Kasumi-1 (cell line): ENCODE measurements around the gene CCDC28B.

Experiments used
- DNase-seq, 2 experiments: peaks; one replicate each; lab custom pipeline; 2025; lab: John Stamatoyannopoulos, UW

CCDC28B gene

DNA sequence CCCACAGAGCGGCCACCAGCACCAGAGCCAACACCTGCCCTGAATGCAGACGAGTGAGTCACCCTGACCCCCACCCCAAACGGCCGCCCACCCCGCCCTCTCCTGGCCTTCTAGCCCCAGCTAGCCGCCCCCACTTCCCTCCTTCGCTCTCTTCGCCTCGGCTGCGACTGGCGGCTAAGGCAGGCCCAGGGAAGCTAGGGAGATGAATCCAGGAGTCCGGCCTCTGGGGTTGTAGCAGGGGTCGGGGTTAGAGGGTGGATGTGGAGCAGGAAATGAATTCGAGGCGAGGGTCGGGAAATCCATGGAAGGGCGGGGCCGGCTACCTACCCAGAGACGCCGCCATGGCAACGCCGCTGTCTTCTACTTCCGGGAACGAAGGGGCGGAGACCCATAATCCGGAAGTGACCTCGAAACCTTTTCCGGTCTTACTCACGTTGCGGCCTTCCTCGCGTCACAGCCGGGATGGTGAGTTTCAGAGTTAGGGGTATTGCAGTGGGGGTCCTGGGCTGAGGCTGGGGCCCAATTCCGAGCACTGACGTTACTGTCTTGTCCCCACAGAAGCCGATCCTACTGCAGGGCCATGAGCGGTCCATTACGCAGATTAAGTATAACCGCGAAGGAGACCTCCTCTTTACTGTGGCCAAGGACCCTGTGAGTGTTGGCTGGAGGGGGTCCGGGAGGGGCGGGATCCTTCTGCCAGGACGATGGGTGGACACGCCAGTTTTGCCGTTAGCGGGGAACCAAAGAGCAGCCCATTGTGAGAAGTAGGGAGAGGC, 21.8 kb downstream of the CCDC28B start, which contains the start of the genes EIF3I and TMEM234:
Gene EIF3I (plus strand): TSS at position 428 of the 776 bp plus-strand sequence. CDS start 35 bp downstream, at position 463.
Gene TMEM234 (minus strand): TSS at position 374 of the 776 bp plus-strand sequence. CDS start 31 bp downstream, at position 343.
- DNase-seq: peak; percentile 91

DNA sequence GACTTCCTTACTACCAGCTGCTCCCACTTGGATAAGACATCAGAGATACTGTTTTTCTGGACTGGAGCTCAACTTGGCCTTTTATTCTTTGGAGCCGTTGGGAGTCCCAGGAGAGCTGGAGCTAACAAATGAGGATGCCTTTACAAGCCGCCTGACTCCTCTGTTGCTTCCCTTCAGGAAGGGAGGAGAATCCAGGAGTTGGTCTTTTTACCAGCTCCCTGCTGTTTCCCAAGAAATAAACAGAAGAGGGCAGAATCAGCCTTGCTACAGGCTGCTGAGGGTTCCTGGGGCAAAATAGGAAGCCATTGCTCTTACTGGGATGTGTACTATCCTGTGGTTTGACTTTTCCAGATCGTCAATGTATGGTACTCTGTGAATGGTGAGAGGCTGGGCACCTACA, 23.3 kb downstream of the CCDC28B start:
- no peak for DNase-seq

DNA sequence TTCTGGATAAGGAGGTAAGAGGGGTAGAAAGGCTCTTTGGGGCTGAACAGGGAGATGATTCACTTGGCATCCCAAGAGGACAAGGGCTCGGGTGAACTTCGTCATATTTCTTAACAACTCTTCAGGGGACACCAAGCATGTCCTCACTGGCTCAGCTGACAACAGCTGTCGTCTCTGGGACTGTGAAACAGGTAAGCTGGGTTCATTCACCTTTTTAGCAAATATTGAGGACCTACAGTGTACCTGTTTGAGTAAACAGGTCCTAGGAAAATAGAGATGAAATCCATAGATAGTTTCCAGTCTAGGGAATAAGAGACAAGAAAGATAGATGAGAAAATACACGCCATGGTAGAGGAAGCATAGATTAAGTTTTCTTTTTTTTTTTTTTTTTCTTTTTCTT, 23.9 kb downstream of the CCDC28B start:
- no peak for DNase-seq

DNA sequence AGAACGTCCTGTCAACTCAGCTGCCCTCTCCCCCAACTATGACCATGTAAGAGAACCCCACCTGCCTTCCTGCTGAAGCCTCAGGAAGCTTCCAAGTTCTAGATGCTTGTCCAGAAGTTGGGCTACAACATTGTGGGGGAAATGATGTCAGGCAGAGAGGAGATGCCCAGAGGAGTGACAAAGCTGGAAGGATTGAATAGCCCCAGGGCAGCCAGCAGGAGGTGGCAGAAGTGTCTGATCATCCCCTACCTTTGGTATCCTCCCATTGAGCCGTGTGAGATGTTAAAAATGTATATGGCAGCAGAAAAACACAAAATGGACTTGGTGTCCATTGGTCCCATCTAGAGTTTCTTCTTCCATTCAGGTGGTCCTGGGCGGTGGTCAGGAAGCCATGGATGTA, 28.4 kb downstream of the CCDC28B start:
- DNase-seq: no peak

DNA sequence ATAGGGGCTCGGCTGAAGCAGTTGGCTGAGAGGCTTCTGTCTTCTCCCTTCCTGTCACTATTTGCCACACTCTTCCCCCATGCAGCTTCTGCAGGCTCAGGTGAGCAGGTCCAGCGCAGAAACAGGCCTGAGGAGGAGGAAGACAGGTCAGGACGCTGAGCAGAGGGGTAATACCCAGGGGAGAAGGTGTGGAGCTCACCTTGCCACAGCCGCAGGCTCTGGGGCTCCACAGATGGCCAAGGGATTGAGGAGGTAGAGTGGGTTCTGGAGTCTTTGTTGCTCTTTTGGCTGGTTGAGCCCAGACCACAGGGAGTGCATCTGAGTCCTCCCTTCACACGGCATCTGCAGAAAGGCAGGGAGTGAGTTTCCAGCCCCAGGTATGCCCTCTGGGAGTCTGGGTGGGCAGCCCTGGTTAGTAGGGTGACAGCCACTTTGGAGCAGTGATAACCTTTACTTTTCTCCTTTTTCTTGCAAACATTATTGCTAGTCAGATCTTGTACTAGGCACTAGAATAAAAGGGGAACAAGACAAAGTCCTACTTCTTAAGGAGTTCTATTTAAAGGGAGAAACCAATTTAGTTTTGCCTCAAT, 31.5 kb downstream of the CCDC28B start:
- DNase-seq: no peak

DNA sequence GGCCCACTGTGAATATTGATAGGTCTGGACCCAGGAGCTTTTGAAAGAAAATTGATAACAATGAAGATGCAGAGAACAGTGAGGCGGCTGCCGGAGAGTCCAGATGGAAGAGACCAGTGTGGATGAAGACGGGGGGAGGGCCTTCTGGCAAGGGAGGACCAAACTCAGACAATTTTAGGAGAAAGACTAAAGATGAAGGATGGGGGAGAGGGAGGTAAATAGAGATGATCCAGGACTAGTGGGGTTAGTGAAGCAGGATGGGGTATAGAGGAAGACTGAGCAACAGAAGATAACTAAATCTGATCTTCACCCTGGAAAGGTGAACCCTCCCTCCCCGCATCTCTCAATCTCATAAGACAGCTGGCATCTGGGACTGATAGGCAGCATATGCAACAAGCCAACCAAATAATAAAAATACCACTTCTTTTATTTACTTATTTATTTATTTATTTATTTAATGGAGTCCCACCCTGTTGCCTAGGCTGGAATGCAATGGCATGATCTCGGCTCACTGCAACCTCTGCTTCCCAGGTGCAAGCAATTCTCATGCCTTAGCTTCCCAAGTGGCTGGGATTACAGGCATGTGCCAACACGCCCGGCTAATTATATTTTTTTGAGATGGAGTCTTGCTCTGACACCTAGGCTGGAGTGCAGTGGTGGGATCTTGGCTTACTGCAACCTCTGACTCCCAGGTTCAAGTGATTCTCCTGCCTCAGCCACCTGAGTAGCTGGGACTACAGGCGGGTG, 32.3 kb downstream of the CCDC28B start:
- DNase-seq: no peak

DNA sequence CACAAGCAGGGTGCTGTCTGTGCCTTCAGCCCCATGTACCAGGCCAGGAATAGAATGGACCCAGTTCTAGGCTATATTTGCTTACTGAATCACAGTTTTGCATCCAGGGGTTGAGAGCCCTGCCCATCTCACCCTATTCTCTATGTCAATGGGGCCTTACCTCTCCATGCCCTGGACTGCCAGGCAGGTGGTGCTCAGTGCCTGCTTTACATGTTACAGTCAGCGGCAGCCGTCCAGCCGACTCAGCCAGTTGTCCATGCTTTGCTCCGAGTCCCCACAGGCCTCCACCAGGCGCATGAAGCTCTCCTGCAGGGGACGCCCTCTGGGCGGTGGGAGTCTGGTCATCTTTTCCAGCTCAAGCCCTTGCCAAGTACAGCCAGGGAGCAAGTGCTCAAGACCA, 34.4 kb downstream of the CCDC28B start:
- no peak for DNase-seq

DNA sequence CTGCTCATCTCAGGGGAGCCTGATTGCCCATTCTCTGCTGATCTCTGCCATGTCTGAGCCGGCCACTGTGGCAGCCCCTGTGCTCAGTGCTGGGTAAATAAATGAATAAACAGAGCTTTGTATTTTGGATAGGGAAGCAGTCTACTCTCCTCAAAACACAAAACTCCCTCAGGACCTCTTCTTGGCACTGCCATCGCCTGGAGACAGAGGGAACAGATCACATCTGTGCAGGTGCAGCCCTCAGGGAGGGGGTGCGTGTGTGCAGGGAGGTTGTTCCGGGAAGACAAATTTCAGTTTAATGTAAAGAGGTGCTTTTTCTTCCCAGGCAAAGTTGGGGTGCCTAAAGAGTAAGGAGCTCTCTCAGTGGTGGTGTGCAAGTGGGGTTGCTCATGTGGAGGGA, 38.9 kb downstream of the CCDC28B start:
- no peak for DNase-seq

DNA sequence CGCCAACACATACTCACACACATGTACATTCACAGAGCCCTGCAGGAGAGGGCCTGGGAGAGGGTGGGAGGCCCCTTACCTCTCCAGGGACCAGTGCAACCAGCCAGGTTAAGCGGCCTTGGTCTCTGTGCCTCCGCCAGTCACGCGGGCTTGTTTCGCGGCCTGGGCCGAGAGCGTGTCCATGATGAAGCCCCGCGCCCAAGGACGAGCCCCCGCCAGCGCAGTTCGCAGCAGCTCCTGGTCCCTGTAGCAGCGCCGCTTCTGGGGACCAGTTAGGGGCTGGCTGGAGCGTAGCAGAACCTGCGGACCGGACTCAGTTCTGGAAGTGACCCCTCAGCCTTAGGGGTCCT, 39.4 kb downstream of the CCDC28B start:
- no peak for DNase-seq

DNA sequence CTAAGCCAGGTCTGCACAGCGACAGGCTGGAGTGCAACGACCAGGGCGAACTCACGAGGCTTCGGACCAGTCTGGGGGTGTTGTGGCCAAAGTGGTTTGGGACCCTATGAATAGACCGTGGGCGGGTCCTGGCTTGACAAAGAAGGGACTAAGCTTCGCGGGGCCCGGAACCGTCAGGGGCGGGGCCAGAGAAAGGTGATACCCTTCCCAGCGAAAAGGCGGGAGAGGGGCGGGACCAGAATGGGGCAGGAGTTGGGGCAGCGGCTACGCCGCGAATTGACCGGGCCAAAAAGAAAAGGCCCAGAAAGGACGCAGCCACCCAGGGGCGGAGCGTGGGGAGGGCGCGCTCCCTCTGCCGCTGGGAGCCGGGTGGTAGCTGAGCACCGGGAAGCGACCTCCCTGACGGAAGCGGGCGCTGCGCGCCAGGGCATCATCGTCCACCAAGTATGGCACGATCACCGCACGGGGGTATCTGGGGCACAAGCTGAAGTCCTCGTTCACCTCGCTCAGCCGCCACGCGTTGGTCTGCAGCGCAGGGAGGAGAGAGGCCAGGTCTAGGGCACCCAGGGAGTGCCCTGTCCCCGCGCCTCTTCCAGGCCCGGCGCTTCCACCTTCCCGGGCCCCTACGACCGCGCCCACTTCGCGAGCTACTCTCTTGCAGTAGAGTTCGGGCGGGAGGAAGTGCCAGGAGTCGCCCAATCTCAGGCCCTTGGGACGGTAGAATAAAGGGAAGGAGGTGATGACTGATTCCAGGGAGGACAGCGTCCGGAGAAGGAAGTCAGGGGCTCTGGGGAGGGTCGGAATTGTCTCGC, 40.0 kb downstream of the CCDC28B start:
- DNase-seq: peak; percentile 51 to 68

DNA sequence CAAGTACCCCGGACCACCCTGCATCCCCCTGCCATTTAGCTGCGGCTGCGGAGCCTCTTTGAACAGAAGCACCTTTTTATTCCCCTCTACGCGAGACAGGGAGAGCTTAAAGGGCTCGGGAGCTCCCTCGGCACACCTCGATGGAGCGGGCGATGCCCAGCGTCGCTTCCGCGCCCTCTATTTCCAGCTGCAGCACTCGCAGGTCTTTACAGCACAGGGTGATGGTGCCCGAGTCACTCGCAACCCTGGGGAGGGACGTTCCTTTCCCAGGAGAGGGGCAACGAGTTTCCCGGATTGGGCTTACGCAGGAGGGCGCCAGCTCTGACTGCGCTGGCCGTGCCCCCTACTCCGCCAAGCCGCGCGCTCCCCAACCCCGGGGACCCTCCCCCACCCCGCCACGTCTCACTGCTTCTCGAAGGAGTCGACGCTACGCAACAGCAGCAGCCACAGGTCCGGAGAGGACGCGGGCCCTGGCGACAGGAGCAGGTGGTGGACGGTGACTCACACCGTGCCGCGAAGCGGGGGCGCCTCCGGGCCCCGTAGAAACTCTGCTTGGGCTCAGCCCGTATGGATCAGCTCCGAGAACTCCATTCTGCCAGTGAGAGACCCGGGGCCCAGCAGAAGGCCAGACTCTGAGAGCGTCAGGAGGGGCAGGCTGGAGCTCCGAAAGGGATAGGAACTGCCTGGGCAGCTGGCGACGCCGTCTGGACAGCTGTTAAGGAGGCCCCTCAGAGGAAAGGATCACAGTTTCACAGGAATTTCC, 40.8 kb downstream of the CCDC28B start:
- peak in 1 of 2 experiments; percentile 33 for DNase-seq

DNA sequence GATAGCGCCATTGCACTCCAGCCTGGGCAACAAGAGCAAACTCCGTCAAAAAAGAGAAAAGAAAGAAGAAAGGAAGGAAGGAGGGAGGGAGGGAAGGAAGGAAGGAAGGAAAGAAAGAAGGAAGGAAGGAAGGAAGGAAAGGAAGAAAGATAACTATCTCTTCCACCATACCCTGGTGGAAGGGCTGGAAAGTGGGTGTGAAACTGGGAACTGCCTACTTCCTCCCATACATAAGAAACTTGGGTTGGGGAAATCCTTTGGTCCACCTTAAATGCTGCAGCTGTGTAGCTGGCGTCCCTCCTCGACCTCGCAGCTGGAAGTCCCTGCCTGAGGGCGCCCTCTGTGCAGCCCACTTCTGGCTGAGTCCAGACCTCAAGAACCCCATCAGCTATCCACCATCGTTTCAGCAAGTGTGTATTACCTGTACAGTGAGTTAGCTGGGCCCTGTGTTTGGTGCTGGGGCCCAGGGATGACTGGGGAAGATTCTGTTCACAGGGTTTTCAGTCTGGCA, 42.0 kb downstream of the CCDC28B start:
- peak; percentile 58 to 61 for DNase-seq

DNA sequence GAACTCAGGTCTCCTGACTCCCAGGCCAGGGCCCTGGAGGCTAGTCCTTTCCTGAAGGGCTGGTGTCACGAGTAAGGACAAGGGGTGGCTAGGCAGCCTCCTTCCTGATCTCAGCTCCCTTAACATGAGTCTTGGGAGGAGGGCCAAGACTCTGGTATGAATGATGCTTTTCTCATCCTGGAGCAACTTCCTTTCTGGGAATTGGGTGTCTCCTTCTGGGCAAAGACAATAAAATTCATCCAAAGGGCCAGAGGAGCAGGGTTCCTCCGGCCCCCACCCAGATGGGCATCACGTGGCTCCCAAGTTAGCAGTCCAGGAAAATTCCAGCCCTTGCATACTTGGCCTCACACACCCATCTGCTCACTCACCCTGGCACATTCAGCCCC, 46.5 kb downstream of the CCDC28B start, which contains the start of gene FAM167B:
Gene FAM167B (plus strand): TSS at position 335 of the 386 bp plus-strand sequence. CDS start 200 bp downstream, outside the sequence.
- no peak for DNase-seq

DNA sequence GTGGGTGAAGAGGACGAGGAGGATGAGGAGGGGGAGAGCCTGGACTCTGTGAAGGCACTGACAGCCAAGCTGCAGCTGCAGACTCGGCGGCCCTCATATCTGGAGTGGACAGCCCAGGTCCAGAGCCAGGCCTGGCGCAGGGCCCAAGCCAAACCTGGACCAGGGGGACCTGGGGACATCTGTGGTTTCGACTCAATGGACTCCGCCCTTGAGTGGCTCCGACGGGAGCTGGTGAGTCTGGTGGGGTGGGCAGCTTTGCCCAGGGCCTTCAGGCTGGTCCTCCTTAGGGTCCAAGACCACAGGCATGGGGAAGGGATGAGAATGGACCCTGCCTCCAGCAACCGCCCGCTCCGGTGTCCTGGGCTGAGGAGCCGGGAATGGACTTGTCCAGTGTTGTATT, 47.1 kb downstream of the CCDC28B start:
- DNase-seq: no peak

DNA sequence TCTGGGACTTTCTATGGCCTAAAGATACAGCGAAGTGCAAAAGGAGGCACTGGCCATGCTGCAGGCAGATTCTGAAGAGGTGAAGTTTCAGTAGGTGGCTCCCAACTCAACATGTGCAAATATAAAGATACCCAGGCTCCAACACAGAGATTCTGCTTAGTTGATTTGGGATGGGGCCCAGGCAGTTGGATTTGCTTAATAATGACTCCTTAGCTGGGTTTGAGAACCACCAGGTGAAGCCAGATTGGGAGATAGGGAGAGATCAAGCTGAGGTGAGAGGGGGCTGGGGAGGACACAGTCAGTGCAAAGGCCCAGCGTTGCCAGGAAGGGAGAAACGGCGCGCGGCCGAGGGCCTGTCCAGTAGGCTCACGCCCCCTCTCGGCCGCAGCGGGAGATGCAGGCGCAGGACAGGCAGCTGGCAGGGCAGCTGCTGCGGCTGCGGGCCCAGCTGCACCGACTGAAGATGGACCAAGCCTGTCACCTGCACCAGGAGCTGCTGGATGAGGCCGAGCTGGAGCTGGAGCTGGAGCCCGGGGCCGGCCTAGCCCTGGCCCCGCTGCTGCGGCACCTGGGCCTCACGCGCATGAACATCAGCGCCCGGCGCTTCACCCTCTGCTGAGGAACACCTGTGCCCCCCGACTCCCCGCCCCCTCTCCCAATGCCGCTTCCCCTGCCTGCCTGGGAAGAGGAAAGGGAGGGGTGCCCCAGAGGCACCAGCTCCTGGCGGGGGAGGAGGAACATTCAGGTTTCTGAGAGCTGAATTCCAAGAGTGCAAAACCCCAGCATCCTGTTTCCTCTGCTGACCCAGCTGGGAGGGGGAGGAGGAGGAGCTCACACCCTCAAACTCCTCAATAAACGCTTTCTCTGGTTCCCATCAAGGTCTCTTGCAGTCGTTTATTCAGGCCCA, 47.8 kb downstream of the CCDC28B start:
- peak; percentile 54 to 61 for DNase-seq

DNA sequence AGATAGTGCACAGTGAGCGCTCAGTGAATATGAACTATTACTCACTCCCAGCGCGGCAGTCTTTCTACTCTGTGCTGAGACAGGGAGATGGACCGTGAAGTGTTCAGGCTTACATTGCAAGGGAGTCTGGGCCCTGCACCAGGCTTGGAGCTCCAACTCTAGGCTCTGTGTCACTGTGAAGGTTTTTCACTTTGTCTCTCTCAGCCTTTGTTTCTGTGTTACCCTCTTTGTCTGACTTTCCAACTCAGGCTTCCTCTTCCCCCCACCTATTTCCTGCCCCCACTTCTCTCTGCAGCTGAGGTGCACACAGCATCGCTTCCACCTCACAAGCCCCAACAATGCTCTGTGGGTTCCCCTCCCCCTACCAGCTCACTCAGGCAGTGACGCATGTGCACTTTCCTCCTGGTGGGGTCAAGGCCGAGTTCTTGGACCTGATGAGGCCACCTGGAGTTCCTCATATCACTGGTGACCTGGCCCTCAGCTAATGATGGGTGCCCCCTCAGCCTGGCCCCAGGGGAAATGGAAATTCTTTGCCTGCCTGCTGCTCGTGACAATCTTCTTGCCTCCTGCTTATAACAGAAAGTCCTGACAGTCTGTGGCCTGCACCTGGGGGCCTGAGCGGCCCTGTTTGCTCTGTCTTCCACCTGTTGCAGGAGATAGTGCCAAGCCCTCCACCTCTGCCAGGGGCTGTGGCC, 49.6 kb downstream of the CCDC28B start:
- peak; percentile 60 to 71 for DNase-seq

DNA sequence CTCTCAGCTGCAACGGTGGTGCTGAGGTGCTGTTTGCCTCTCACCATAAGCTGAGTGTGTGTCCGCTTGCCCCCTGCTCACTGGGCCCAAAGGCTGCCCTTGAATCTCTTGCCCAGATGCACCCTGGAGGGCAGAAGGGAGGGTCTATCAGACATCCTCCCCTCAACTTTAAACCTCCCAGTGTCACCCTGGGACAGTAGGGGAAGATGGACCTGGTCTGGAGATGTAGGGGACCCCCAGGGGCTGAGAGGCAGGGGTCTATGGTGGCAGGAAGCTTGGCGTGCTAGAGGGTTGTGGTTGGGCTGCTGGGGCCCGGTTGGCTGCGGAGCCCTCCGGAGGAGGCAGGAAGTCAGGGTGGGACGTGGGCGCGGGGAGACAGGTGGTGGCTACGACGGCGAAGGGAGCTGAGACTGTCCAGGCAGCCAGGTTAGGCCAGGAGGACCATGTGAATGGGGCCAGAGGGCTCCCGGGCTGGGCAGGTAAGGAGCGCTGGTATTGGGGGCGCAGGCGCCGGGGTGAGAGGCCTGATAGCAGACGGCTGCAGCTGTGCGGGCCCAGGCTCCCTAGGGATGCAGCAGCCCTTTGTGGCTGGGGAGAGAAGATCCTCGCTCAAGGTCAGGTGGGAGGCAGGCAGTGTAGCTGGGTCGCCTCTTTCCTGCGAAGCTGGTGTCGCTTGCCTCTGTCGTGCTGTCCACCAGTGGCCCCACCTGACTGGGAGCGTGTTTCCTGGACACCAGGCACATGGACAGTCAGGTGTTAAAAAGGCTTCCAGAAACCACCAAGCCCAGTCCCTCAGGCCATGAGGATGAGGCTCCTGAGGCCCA, 50.7 kb downstream of the CCDC28B start, which contains the start of gene LCK:
Gene LCK (plus strand): TSS at position 373 of the 824 bp plus-strand sequence. CDS start 23,065 bp downstream, outside the sequence.
- no peak for DNase-seq
